Choroid plexus epithelial cell (primary cell): Measurements from ENCODE around the gene LHX6.

Experiments
- DNase-seq: peaks from one replicate; pipeline ENCODE4 v3.0.0-alpha.2; 2010; ENCODE audit warnings: low read depth
- H3K4me3 ChIP-seq: 2 replicates; pipeline ENCODE4 v1.5.1; 2011; ENCODE audit warnings: low read depth, mild to moderate bottlenecking, control low read depth, low read length, moderate library complexity
- CTCF ChIP-seq: conservative IDR thresholded peaks from 2 replicates; pipeline ENCODE4 v1.5.1; 2011; ENCODE audit warnings: low read depth, mild to moderate bottlenecking, control low read depth, inconsistent platforms, low read length, moderate library complexity

Gene LHX6

DNA sequence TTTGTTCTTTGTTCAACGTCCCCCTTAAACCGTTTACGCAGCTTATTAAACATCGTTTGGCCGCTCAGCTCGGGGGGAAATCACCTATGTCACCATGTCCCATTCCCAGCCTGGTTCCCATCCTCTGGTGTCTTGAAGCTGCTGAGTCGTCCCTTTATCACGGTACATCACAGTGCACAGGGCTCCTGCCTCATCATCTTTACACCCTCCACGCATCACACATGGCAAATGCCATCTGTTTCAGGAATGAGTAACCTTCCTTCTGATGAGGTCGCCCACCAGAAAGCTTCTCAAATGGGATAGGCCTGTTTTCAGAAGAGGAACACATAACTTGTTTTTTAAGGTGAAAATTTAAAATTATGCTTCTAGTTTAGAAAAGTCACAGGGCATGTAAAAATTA, 7.9 kb upstream of the LHX6 start:
- DNase-seq = no peak
- no peak for TF ChIP-seq CTCF
- no peak overlapping the region for H3K4me3 ChIP-seq

DNA sequence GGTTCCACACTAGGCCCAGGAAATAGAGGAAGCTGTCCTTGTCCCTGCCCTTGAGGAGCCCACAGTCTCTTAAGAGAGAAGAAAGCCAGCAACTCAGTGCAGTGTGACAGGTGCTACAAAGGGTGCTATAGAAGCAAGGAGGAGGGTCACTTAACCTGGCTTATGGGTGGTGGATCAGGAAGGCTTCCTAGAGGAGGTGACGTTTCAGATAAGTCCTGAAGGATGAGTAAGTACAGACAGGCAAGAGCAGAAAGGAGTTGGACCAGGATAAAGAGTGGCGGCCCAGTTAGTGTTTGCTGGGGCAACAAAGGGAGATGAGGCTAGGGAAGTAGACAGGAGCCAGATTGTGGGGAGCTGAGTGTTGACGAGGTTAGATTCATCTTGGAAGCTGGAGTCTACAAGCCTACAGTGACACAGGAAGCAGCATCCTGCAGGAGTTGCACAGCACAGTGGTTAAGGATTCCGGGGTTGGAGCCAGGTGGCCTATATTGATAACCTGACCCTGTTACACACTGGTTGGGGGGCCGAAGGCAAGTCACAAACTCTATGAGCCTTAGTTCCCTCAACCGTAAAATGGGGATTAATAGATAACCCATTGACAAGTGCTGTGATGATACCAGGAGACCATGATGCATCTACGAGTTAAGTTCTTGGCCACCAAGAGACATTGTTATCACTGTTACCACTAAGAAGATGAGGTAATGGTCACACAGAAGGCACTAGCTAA, 5.4 kb upstream of the LHX6 start:
- no peak for TF ChIP-seq CTCF
- DNase-seq = no peak
- H3K4me3 ChIP-seq = no peak overlapping the region

DNA sequence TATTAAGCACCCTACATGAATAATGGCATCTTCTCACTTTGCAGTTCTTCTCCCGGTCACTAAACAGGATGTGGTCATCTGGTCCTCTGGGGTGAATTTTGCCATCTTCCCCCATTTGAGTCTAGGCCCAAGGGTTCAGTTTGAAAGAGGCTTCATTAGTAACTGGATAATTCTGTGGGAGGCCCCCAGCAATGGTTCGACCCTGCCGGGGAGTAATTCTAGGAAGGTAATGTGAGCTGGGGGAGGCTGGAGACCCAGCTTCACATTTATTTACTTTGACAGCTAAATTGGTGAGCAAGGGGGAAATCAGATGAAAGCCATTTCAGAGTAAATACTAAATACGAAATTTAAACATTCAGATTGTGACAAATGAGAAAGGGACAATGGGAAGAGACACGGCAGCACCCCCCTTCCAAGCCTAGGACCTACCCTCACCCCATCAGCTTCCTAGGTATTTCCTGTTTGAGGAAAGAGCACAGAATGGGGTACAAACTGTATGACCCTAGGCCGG, 4.1 kb upstream of the LHX6 start:
- no peak for DNase-seq
- no peak overlapping the region for H3K4me3 ChIP-seq
- no peak for TF ChIP-seq CTCF

GRCh38 chr9:122229485-122229837, 704 bp upstream of the LHX6 start:
- H3K4me3 ChIP-seq = no peak overlapping the region
- TF ChIP-seq CTCF = no peak
- DNase-seq = no peak

GRCh38 chr9:122228191-122228567, 578 bp downstream of the LHX6 start:
- no peak for TF ChIP-seq CTCF
- no peak overlapping the region for H3K4me3 ChIP-seq
- DNase-seq = no peak

DNA sequence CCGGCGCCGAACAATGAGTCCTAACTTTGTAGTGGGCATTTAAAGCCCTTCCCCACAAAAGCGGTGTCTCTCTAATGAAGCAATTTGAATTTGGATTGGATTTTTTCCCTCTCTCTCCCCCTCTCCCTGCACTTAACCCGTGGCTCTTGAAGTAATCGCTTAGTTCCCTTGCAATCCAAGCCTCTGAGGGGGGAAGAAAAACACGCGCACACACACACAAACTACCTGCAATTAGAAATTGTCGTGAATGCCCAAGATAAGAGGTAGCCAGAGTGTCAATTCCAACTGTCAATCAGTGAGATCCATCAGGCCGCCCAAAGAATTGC, 1.2 kb downstream of the LHX6 start:
- no peak for DNase-seq
- no peak for TF ChIP-seq CTCF
- H3K4me3 ChIP-seq = no peak overlapping the region
